HCT116 (cell line): ENCODE data around the gene PPFIA2.

Source experiments
- RAD21 ChIP-seq: IDR thresholded peaks from 2 replicates; pipeline ENCODE4 v1.6.1; 2012; ENCODE audit warnings: low read depth, mild to moderate bottlenecking
- ZNF274 ChIP-seq: fragments of 200-500 bp; sonication (Bioruptor generic); IDR thresholded peaks from 2 replicates; pipeline ENCODE4 v1.6.1; 2014; ENCODE audit warnings: mild to moderate bottlenecking, low read depth, low read length, inconsistent platforms
- TF ChIP-seq, protein P1 (sequence below), 3 experiments: fragments of 200-600 bp in 1 of 3; sonication (generic) in 1 of 3; IDR thresholded peaks in 2 of 3; conservative IDR thresholded peaks in 1 of 3; 2 replicates each; pipeline ENCODE4 v1.5.1; 2012 to 2017; ENCODE audit warnings: low read depth in 2 of 3, low read length in 2 of 3, antibody characterized with exemption in 1 of 3, borderline replicate concordance in 1 of 3, control low read depth in 1 of 3, mild to moderate bottlenecking in 1 of 3, mixed read lengths in 1 of 3, mixed run types in 1 of 3, moderate library complexity in 1 of 3; ENCODE audit not compliant: insufficient read depth in 1 of 3

DNA sequence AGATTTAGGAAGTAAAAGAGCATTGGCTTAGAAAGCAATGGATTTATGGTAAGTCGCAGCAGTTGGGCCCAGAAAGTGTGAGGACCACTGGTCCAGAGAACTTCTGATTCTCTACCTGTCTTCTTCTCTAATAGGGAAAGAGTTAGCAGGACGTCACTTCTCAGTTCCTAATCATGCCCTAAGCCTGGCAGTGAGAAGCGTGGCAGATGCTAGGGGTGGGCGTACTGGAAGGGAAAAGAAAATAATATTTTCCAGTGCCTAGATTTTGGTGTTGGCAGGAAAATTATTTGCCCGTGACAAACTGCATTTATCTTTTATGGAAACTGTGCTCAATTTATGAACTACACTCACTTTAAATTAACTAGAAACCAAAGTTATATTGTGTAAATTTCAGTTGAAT, 212.3 kb downstream of the PPFIA2 start:
- TF ChIP-seq RAD21, result no peak
- no peak for TF ChIP-seq ZNF274
- TF ChIP-seq, protein P1, sequence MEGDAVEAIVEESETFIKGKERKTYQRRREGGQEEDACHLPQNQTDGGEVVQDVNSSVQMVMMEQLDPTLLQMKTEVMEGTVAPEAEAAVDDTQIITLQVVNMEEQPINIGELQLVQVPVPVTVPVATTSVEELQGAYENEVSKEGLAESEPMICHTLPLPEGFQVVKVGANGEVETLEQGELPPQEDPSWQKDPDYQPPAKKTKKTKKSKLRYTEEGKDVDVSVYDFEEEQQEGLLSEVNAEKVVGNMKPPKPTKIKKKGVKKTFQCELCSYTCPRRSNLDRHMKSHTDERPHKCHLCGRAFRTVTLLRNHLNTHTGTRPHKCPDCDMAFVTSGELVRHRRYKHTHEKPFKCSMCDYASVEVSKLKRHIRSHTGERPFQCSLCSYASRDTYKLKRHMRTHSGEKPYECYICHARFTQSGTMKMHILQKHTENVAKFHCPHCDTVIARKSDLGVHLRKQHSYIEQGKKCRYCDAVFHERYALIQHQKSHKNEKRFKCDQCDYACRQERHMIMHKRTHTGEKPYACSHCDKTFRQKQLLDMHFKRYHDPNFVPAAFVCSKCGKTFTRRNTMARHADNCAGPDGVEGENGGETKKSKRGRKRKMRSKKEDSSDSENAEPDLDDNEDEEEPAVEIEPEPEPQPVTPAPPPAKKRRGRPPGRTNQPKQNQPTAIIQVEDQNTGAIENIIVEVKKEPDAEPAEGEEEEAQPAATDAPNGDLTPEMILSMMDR (IDR thresholded peaks at IDR 0.05 in 2 of 3, conservative IDR thresholded peaks at IDR 0.05 in 1 of 3; ENCODE audit: borderline replicate concordance in 1 of 3, insufficient read depth in 1 of 3, low read depth in 2 of 3, low read length in 2 of 3), result no peak
